HG03064 (cell line): Measurements from ENCODE around the gene OR7G2.

ENCODE experiments used
- ATAC-seq: cut with Tn5 transposase; IDR thresholded peaks from one replicate; pipeline ENCODE4 v1.9.1; 2021; ENCODE audit warnings: low read depth; ENCODE audit not compliant: unreplicated experiment

OR7G2 gene

DNA sequence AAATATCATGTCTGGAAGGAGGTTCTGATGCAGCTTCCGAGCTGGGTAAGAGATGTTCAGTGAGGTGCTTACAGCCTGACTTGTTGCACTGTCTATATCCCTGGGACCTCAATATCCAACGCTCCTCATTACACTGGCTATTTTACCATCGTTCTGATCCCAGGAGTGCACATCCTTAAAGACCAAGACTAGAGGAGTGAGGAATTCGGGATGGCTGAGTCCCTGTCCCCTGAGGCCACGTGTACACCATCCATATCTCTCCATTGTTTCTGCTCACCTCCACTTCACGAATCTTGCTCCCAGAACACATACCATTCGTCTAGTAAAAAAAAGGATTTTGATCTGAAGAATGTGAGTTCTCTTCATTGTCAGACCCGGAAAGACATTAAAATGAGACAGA lies at the start of gene OR7G2:
Gene OR7G2, minus strand, starts transcription at position 101 of the 400 bp plus-strand sequence. CDS start 4,232 bp downstream, outside the sequence.
- ATAC-seq: no peak

DNA sequence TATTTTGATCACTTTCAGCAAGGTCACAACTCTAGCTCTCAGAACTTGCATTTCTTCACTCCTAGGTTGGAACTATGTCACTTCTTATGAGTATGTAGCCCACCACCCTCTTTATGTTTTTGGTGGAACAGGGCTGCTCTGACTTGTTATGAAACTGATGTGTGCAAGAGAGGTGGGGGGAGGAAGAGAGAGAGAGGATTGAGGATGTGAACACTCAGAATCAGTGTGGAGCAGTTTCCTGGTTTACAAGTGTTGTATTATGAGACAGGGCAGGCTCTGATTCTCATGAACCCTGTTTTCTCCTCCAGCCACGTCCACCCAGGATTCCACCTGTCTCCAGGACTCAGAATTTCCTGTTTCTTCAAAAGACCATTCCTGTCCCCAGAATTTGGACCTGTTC lies 49.0 kb upstream of the OR7G2 start:
- no peak for ATAC-seq

DNA sequence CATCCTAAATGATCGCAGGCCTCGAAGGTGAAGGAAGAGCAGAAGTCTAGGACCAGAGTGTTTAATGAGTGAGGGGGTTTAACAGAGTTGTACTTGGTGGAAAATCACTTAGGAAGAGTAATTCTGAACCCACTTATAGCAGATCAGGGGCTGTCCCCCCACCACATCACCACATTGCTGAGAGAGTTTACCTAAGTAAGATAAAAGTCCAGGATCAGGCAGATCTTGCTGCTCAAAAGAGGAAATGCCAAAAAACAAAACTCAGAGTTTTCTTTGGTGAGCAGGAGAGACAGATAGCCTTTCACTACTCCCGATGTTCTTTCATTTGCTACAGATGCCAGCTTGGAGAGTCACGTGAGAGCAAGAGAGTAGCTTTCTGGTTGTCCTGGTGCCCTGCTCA lies 48.3 kb upstream of the OR7G2 start:
- ATAC-seq: no peak

DNA sequence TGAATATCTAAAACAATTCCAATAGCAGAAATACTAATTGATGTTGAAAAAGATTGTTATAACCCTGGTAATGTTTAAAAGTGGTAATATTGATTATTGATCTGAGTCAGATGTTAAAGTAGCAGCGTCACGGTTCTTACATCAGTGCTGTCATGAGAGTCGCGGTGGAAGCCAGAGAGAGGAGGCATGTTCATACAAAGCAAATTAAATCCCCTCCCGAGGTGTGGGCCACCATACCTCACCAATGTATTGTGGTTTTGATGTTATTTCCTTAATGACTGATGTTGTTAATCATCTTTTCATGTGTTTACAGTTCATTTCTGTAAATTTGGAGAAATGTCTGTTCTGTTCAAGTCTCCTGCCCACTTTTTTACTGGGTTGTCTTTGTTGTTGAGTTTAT lies 44.1 kb upstream of the OR7G2 start:
- no peak for ATAC-seq

- no peak for ATAC-seq
Observed at GRCh38 chr19:9150650-9151049, 43.4 kb upstream of the OR7G2 start.

DNA sequence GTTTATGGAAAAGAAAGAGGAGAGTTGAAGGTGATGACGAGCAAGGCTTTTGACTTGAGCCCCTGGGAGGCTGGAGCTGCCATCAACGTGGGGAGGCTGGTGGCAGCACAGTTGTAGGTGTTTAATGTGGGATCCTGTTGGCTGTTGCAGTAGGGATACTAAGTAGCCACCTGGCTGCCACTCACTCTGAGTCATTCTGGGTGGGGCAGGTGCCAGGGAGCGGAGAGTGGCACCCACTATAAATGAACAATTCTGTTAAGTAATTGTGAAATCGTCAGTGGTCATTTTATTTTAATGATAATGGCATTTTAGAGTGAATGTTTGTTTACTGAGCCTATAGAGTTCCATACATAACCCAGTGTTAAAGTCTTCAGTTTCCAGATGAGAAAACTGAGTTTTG lies 42.7 kb upstream of the OR7G2 start:
- no peak for ATAC-seq

DNA sequence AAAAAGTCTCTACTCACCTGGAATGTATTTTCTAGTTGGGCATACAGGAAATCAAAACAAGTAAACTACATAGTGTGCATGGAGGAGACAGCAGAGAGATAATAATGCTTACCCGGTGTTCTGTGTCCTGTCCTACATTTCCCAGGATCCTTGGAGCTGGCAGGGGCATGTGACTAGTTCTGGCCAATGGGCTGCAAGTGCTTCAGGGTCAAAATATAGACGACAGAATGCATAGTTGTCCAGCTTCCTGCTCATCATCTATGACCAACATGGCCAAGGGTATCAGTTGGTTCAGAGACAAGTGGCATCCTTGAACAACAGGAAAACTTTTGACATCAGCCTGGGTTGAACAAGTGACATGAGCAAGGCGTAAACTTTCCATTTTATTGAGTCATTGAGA lies 41.4 kb upstream of the OR7G2 start:
- ATAC-seq: no peak

DNA sequence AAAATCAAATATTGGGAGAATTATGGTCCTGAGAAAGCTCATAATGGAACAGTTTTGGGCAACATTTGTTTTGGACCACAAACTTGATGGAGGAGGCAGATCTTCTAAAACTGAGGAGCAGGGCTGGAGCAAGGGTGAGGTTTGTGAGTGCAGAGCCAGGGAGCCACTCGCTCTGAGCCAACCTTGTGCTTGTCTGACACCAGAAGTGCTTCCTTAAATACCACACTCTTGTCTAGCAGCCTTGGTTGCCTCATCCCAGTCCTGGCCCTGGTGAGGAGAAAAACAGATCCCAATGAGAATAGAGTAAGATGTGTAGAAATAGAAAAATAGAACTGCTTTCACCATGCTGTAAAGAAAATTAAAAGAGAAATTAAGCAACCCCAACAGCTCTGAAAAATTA lies 39.6 kb upstream of the OR7G2 start:
- ATAC-seq: no peak

DNA sequence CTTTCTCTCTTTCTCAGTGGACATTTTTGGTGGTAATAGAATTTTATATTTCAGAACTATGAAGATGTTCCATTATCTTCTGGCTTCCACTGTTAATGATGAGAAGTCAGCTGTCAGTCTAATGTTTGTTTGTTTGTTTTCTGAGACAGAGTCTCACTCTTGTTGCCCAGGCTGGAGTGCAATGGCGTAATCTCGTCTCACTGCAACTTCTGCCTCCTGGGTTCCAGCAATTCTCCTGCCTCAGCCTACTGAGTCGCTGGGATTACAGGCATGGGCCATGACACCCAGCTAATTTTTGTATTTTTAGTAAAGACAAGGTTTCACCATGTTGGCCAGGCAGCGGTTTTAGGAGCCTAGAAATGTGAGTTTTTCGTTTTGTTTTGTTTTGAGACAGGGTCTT lies 37.6 kb upstream of the OR7G2 start:
- no peak for ATAC-seq

DNA sequence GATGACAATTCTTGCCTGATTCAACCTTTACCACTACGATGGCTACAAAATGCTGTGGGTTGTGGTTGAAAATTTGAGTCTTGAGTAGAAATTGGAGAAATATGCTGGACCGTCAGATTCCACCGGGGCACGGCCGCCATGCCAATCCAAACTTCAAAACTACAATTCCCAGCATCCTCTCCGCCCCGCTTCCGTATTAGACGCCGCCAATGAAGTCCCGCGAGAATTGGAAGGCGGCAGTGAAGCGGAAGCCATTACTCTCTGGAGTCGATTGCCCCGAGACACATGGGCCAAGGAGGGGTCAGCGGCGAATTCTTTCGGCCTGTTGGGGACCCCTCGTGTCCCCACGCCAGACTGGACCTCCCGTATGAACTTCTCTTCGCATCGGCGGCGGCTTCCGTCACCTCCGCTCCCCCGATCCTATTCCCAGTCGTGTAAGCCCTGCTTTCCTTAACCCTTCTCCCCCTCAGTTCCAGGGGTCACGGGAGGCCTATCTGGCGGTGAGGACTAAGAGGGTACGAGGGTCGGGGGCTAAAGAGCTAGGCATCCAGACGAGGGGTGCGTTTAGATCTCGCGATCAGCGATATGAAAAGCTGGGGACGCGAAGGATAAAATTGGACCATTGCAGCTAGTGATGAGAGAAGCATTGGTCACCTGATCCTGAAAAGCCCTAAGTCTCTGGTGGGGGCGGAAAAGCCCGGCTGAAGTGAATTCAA lies 33.0 kb upstream of the OR7G2 start, which contains the start of gene ZNF317:
Gene ZNF317, plus strand, starts transcription at position 239 of the 716 bp plus-strand sequence. CDS start 15,620 bp downstream, outside the sequence.
- peak; percentile 83 for ATAC-seq

DNA sequence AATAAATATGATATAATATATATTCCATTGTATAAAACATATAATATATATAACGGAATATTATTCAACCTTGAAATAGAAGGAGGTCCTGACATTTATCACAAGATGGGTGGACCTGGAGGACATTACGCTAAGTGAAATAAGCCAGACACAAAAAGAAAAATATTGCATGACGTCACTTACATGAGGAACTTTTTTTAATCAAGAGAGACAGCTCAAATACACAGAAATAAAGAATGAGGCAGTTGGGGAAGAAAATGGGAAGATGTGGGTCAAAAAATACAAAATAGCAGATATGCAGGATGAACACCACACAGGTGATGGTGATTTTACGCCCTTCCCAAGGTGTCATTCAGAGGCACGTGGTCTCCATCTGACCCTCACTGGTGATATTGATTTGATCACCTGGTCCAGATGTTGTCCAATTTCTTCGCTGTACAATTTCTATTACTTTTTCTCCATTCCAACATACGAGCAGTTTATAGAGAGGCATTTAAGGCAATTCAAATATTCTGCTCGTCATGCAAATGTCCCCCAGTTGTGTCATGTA lies 32.4 kb upstream of the OR7G2 start:
- no peak for ATAC-seq

- ATAC-seq: no peak
Observed at GRCh38 chr19:9132422-9132821, 25.1 kb upstream of the OR7G2 start.

GRCh38 chr19:9130965-9131364 lies 23.7 kb upstream of the OR7G2 start:
- ATAC-seq: no peak

DNA sequence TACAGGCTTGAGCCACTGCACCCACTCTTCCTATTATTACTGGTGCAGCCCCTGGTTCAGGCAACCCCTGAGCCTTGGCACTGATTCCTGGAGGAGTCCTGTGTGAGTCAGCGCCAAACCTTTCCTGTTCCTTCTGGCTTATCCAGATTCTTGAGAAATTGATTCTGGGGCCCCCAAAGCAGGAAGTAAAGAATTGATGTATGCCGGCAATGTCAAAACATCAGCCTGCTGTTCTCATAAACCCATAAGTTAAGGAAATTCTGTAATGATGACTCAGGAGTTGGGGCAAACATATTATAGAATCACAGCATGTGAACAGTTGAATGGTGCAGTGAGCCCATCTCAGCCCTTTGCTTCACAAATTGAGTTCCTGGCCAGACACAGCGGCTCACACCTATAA lies 20.9 kb upstream of the OR7G2 start:
- ATAC-seq: no peak

DNA sequence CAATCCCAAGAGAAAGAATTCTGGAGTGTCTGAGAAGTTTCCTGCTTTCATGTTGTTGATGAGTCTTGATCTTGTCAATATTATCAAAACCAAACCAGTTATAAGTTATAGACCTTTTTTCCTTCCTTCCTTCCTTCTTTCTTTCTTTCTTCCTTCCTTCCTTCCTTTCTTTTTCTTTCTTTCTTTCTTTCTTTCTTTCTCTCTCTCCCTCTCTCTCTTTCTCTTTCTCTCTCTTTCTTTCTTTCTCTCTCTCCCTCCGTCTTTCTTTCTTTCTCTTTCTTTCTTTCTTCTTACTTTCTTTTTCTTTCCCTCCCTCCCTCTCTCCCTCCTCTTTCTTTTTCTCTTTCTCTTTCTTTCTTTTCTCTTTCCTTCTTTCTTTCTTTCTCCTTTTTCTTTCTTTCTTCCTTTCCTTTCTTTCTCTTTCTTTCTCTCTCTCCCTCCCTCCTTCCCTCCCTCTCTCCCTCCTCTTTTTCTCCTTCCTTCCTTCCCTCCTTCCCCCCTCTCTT lies 19.7 kb upstream of the OR7G2 start, which contains the start of gene OR7G3:
Gene OR7G3, minus strand, starts transcription at position 51 of the 506 bp plus-strand sequence. Its CDS starts 0 bp downstream, at position 51.
- no peak for ATAC-seq

GRCh38 chr19:9116547-9116946 lies 9.3 kb upstream of the OR7G2 start:
- no peak for ATAC-seq

GRCh38 chr19:9115307-9115813 lies 8.1 kb upstream of the OR7G2 start, which contains the start of gene OR7G1:
Gene OR7G1 (minus strand): TSS chr19:9115763. CDS start chr19:9115763, 0 bp downstream.
- ATAC-seq: no peak

GRCh38 chr19:9109959-9110358 lies 2.7 kb upstream of the OR7G2 start:
- ATAC-seq: no peak

DNA sequence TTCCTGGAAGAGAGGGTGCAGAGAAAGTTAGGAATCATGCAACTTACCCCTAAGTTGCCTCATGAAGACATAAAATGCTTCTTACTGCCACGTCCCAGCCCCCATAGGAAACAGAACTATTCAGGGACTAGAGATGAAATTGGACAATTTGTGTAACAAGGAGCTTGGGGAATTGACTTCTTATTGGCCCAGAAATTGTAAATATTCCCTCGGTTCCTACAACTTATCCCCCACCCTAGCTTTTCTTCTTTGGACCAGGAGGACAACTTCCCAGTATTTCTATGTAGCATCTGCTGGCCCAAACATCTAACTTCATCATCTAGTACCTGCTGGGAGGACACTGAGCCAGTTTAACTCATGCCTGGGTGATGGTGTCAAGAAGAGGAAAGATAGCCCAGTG lies 20.5 kb downstream of the OR7G2 start, which contains the start of gene OR1M1:
Gene OR1M1, plus strand, starts transcription at position 301 of the 400 bp plus-strand sequence. CDS start 6,184 bp downstream, outside the sequence.
- no peak for ATAC-seq

DNA sequence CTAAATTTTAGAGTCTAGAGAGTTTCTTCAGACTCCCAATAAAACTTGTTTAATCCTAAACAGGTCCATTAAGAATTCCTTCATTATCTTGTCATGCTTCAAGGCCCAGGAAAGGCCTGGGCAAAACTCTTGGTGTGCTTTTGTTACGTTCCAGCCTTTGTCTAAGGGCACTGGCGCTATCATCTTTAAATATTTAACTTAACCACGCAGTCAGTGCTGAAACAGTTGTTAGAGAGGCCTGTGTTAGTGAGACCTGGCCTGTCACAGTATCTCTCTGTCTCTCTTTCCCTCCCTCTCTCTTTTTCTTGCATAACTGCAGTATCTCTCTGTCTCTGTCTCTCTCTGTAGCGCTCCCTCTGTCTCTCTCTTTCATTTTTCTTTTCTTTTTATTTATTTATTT lies 28.6 kb downstream of the OR7G2 start:
- ATAC-seq: no peak

GRCh38 chr19:9076901-9077300 lies 30.4 kb downstream of the OR7G2 start:
- ATAC-seq: no peak
